Measurements from ENCODE around the gene LRRC31.

The LRRC31 gene

GRCh38 chr3:169848741-169849140 lies 21.0 kb downstream of the LRRC31 start:
- no peak overlapping the region for H3K4me3 ChIP-seq (ENCODE audit: control insufficient read depth, low read depth, low read length)
- TF ChIP-seq CTCF (conservative IDR thresholded peaks at IDR 0.05; ENCODE audit: control insufficient read depth, insufficient read depth, low read depth, low read length) = no peak
- DNase-seq (ENCODE audit: low read depth) = no peak

DNA sequence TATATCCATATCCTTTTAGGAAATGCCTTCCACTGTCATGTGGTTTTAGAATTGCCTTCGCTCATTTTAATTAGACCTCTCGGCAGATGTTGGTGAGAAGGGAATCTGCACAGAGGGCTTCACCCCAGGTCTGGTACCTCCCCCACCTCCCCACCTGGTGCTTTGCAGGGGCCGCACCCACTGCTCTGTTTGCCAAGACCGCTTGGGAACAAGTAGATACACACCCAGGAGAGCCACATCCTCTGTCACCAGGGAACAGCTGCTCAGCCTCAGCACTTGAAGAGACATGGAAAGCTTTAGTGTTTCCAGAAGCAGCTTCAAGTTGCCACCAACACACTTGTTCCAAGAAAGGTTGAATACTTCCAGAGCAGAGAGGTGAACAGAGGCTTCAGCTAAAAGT lies 21.8 kb downstream of the LRRC31 start:
- no peak for TF ChIP-seq CTCF (conservative IDR thresholded peaks at IDR 0.05; ENCODE audit: control insufficient read depth, insufficient read depth, low read depth, low read length)
- DNase-seq (ENCODE audit: low read depth) = no peak
- H3K4me3 ChIP-seq (ENCODE audit: control insufficient read depth, low read depth, low read length) = no peak overlapping the region

- peak; percentile 82 for DNase-seq (ENCODE audit: low read depth)
- H3K4me3 ChIP-seq (ENCODE audit: control insufficient read depth, low read depth, low read length) = no peak overlapping the region
- no peak for TF ChIP-seq CTCF (conservative IDR thresholded peaks at IDR 0.05; ENCODE audit: control insufficient read depth, insufficient read depth, low read depth, low read length)
Measured at GRCh38 chr3:169846458-169847193, 23.1 kb downstream of the LRRC31 start.

DNA sequence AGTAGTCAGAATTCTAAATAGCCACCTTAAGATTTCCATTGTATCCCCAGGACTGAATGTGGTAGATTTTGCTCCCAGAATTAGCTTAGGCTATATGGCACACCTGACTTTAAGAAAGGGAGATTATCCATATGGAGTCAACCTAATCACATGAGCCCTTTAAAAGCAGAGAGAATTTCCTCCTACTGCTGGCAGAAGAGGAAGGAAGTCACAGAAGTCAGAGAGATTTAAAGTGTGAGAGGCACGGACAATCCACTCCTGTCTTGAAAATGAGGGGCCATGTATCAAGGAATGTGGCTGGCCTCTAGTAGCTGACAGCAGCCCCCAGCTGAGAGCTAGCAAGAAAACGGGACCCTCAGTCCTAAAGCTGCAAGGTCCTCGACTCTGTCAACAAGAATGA lies 26.8 kb downstream of the LRRC31 start:
- no peak for DNase-seq (ENCODE audit: low read depth)
- TF ChIP-seq CTCF (conservative IDR thresholded peaks at IDR 0.05; ENCODE audit: control insufficient read depth, insufficient read depth, low read depth, low read length) = no peak
- H3K4me3 ChIP-seq (ENCODE audit: control insufficient read depth, low read depth, low read length) = no peak overlapping the region

DNA sequence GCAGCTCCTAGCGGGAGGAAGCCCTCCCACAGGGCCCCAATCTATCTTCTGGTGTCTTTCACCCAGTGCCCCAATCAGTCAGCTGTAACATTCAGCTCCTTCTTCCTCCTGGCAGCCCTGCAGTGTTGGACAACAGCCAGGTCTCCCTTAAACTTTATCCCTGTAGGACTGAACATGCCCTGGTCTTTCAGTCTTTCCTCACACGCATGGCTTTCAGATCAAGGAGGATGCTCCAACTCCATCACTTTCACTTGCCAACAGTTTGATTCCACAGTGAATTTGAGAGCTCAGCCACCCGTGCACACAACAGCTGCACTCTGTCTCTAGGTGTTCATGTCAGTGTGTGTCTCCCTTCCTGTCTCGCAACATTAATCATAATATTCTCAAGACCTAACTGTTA lies 28.6 kb downstream of the LRRC31 start:
- no peak overlapping the region for H3K4me3 ChIP-seq (ENCODE audit: control insufficient read depth, low read depth, low read length)

GRCh38 chr3:169838511-169839030 lies 31.2 kb downstream of the LRRC31 start:
- TF ChIP-seq CTCF (conservative IDR thresholded peaks at IDR 0.05; ENCODE audit: control insufficient read depth, insufficient read depth, low read depth, low read length) = no peak
- DNase-seq (ENCODE audit: low read depth) = no peak
- no peak overlapping the region for H3K4me3 ChIP-seq (ENCODE audit: control insufficient read depth, low read depth, low read length)

More for the DNA sequence above, 28.6 kb downstream of the LRRC31 start:
- no peak for TF ChIP-seq CTCF (conservative IDR thresholded peaks at IDR 0.05; ENCODE audit: control insufficient read depth, insufficient read depth, low read depth, low read length)
- DNase-seq (ENCODE audit: low read depth) = no peak

Measured in fibroblast of mammary gland (primary cell).